Activated CD4-positive, alpha-beta T cell treated with anti-CD3 and anti-CD28 coated beads for 36 hours (primary cell): ENCODE data around the gene S100A4. TPM values are rescaled to one million over a fixed set of nuclear protein-coding genes. Genes with fewer than 3 reads are reported as not detected.
"Not testable (repeated sequence)": the region's sequence is repeated elsewhere in the genome, so short reads cannot be mapped to it uniquely, and the experiment has no call there.

Experiments
- ATAC-seq: fragments of 200-7000 bp; cut with Tn5 transposase; one replicate; pipeline ENCODE4 v1.10.0; 2021; ENCODE audit warnings: mild to moderate bottlenecking, moderate library complexity
- CTCF ChIA-PET: fragments of 350-600 bp; sonication (Branson Sonifier 250); formaldehyde crosslinking; loops from one replicate; lab custom pipeline; 2021; ENCODE audit warnings: antibody characterized with exemption; lab: Charles Lee
- POLR2A ChIA-PET: fragments of 350-600 bp; sonication (Branson Sonifier 250); formaldehyde crosslinking; loops from one replicate; lab custom pipeline; 2021; ENCODE audit warnings: antibody characterized with exemption, inconsistent platforms; lab: Charles Lee
- DNase-seq: peaks from one replicate; pipeline ENCODE4 v3.0.0-alpha.2; 2020
- H3K27ac Mint-ChIP-seq: one replicate; pipeline ENCODE4 v1.8.0; 2021; ENCODE audit warnings: mixed read lengths
- H3K27me3 Mint-ChIP-seq: one replicate; pipeline ENCODE4 v1.8.0; 2021; ENCODE audit warnings: mixed read lengths
- H3K36me3 Mint-ChIP-seq: one replicate; pipeline ENCODE4 v1.8.0; 2021; ENCODE audit warnings: low read depth, mixed read lengths
- H3K4me1 Mint-ChIP-seq: one replicate; pipeline ENCODE4 v1.8.0; 2021; ENCODE audit warnings: mixed read lengths
- H3K4me3 Mint-ChIP-seq: one replicate; pipeline ENCODE4 v1.8.0; 2021; ENCODE audit warnings: mild to moderate bottlenecking, moderate library complexity, mixed read lengths
- H3K9me3 Mint-ChIP-seq: one replicate; pipeline ENCODE4 v1.8.0; 2021; ENCODE audit warnings: low read depth, mixed read lengths
- intact Hi-C, 2 experiments: fragments of 100-400 bp; cut with DNase I in 1 of 2; cut with micrococcal nuclease in 1 of 2; formaldehyde crosslinking; loops; one replicate each; pipeline versions ENCODE4 v1.14.2 to v1.15.1; 2022 to 2024; cut with DNase I, micrococcal nuclease
- total RNA-seq, 2 experiments: library from RNA; stranded (reverse); gene quantifications; one replicate each; pipeline ENCODE4 v1.2.3, GENCODE V29; 2021

S100A4 gene
- 100 to 1,000 TPM in 1 of 2 experiments, 10 to 100 TPM in 1; 84.8 to 166 TPM for total RNA-seq

DNA sequence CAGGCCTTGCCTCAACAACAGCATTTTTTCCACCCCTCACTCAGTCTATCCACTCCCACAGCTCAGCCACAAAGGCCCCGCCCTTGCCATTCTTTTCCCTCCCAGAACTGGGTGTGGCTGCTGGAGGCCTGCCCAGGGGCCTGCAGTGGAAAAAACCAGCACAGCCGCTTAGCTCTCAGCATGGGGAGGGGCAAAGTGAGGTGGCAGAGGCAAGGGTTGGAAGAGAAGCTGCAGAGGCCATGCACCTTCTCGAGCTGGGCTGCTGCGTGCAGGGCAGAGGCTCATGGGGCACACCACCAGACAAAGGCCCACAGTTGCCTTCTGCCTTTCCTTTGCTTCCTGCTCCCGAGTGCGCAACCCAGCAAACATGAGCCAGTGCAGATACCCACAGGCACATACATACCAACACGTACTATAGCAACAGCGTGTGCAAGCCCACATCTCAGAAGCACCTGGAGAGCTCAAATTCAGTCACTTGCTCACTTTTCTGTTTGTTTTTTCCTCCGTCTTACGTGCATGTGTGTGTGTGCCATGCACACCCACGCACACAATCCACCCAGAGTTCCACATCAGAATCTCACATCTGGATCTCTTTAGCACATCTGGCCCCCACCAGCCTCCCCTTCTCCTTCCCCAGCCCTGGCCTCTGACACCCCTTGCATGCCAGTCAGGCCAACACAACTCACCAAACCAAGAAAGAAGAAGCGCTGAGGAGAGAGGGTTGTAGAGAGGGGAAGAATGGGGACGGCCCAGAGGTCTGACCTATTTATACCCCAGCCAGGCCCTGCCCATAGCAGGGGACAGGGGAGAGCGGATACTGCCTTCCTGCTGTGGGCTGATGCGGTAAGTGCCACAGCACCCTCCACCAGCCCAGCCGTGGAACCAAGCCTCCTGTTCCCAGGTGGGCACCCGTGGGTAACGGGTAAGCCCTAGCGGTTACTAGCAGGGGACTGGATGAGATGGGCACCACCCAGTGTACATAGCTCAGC lies at the start of gene S100A4:
Gene S100A4, minus strand, starts transcription at position 740 of the 989 bp plus-strand sequence. CDS start 1,012 bp downstream, outside the sequence.
- Mint-ChIP-seq H3K27me3 (no peaks in the 10 kb centered on the region), H3K4me1 (peaks cover 70% of the 10 kb centered on the region), H3K4me3 (peak within 1 kb of the TSS; percentile 78), H3K27ac (peak within 1 kb of the TSS; percentile 96), H3K36me3 (peaks cover 24% of the 10 kb centered on the region), H3K9me3 (no peaks in the 10 kb centered on the region)
- DNase-seq (peak; percentile 97), ATAC-seq (peak; percentile 83)
- POLR2A ChIA-PET, result interaction anchor here (0.7 to 2.6 kb wide), 7 partner anchors 10 to 88 kb away, joined by 3 to 19 read pairs (median 7); partner anchors contain the start of genes CHTOP and S100A6
- intact Hi-C loops, result loop anchor here (1.0 to 5.0 kb wide), 6 partner anchors 10 to 1062 kb away; partner anchors contain the start of genes S100A6 (in 2 of the 2), ADAR (in 1 of the 2) and CHTOP (in 1 of the 2)
- CTCF ChIA-PET, result interaction anchor here (0.5 to 4.0 kb wide), 11 partner anchors 12 to 233 kb away, joined by 3 to 63 read pairs (median 4); partner anchors contain the start of gene S100A6

DNA sequence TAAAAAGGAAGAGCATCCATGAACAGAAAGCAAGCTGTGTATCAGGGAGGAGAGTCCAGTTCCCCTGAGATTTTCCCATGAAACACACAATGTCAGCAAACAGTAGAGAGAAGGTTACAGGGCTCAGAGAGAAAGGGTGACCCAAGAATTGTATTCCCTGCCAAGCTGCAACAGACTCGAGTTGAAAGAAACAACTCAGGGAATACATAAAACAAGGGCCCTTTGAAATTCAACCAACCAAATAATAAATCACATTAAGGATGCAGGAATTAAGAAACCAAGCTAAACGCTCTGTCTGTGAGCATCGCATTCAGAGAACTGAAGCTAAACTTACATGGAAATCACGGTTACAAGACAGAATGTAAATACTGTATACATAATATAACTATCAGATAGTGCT lies 47.1 kb upstream of the S100A4 start:
- H3K27ac Mint-ChIP-seq, result no peak overlapping the region
- intact Hi-C loops, result no loop called here
- DNase-seq, result no peak
- no peak overlapping the region for H3K4me3 Mint-ChIP-seq
- H3K36me3 Mint-ChIP-seq, result no peaks in the 10 kb centered on the region
- H3K4me1 Mint-ChIP-seq, result peaks cover 9% of the 10 kb centered on the region
- ChIA-PET POLR2A (no interaction called here), CTCF (interaction anchor here (1.1 to 1.4 kb wide), 5 partner anchors 11 to 90 kb away, joined by 3 to 6 read pairs (median 5); no protein-coding TSS in a partner anchor)
- no peaks in the 10 kb centered on the region for H3K9me3 Mint-ChIP-seq
- H3K27me3 Mint-ChIP-seq, result no peaks in the 10 kb centered on the region
- no peak for ATAC-seq

GRCh38 chr1:153588482-153588881 lies 42.9 kb upstream of the S100A4 start:
- H3K27ac Mint-ChIP-seq, result no peak overlapping the region
- H3K9me3 Mint-ChIP-seq, result no peaks in the 10 kb centered on the region
- H3K27me3 Mint-ChIP-seq, result peaks cover 9% of the 10 kb centered on the region
- no peaks in the 10 kb centered on the region for H3K36me3 Mint-ChIP-seq
- intact Hi-C loops, result no loop called here
- DNase-seq (no peak), ATAC-seq (no peak)
- H3K4me1 Mint-ChIP-seq, result no peaks in the 10 kb centered on the region
- no peak overlapping the region for H3K4me3 Mint-ChIP-seq
- POLR2A ChIA-PET, result no interaction called here
- CTCF ChIA-PET, result interaction anchor here (0.7 kb wide), 1 partner anchor 106 kb away, joined by 3 read pairs; no protein-coding TSS in a partner anchor

- H3K36me3 Mint-ChIP-seq, H3K4me3 Mint-ChIP-seq, ATAC-seq, DNase-seq, POLR2A ChIA-PET, H3K9me3 Mint-ChIP-seq, H3K27me3 Mint-ChIP-seq, H3K4me1 Mint-ChIP-seq, intact Hi-C loops, H3K27ac Mint-ChIP-seq: not testable (repeated sequence)
- CTCF ChIA-PET, result interaction anchor here (0.7 kb wide), 1 partner anchor 106 kb away, joined by 3 read pairs; no protein-coding TSS in a partner anchor
Measured at GRCh38 chr1:153588033-153588432, 42.4 kb upstream of the S100A4 start.

- ATAC-seq (no peak), DNase-seq (no peak)
- Mint-ChIP-seq H3K9me3 (no peaks in the 10 kb centered on the region), H3K27me3 (peaks cover 9% of the 10 kb centered on the region), H3K36me3 (no peaks in the 10 kb centered on the region), H3K4me3 (no peak overlapping the region), H3K4me1 (no peaks in the 10 kb centered on the region), H3K27ac (no peak overlapping the region)
- ChIA-PET CTCF (interaction anchor here (0.7 to 1.6 kb wide), 3 partner anchors 20 to 53 kb away, joined by 3 to 4 read pairs (median 3); no protein-coding TSS in a partner anchor), POLR2A (no interaction called here)
- intact Hi-C loops, result no loop called here
Measured at GRCh38 chr1:153587314-153587713, 41.7 kb upstream of the S100A4 start.

- ATAC-seq, result no peak
- ChIA-PET CTCF (interaction anchor here (1.1 to 1.6 kb wide), 3 partner anchors 16 to 52 kb away, joined by 3 to 4 read pairs (median 3); no protein-coding TSS in a partner anchor), POLR2A (no interaction called here)
- no peak overlapping the region for H3K4me3 Mint-ChIP-seq
- DNase-seq, result no peak
- H3K27ac Mint-ChIP-seq, result no peak overlapping the region
- no peaks in the 10 kb centered on the region for H3K9me3 Mint-ChIP-seq
- H3K36me3 Mint-ChIP-seq, result no peaks in the 10 kb centered on the region
- H3K27me3 Mint-ChIP-seq, result peaks cover 9% of the 10 kb centered on the region
- H3K4me1 Mint-ChIP-seq, result no peaks in the 10 kb centered on the region
- intact Hi-C loops, result no loop called here
Measured at GRCh38 chr1:153586347-153586746, 40.7 kb upstream of the S100A4 start.

DNA sequence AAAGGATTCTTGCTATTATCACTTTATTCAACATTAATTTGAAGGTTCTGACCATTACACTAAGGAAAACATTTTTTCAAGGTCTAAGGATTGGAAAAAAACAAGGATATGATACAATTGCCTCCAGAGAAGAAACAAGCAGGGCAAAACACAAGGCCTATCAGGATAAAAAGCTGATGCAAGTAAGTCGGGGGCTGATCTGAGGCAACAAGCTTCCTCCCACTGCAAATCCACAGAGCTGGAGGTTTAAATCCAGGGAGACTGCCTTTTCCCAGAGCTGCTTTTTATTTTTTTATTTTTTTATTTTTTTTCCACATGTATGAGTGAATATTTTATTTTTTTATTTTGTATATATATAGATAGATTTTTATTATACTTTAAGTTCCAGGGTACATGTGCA lies 39.4 kb upstream of the S100A4 start:
- no peaks in the 10 kb centered on the region for H3K9me3 Mint-ChIP-seq
- ATAC-seq (no peak), DNase-seq (no peak)
- ChIA-PET CTCF (interaction anchor here (0.8 to 1.5 kb wide), 4 partner anchors 14 to 167 kb away, joined by 3 to 4 read pairs (median 4); no protein-coding TSS in a partner anchor), POLR2A (no interaction called here)
- intact Hi-C loops, result no loop called here
- no peaks in the 10 kb centered on the region for H3K4me1 Mint-ChIP-seq
- H3K4me3 Mint-ChIP-seq, result no peak overlapping the region
- H3K27ac Mint-ChIP-seq, result no peak overlapping the region
- no peaks in the 10 kb centered on the region for H3K36me3 Mint-ChIP-seq
- H3K27me3 Mint-ChIP-seq, result peaks cover 9% of the 10 kb centered on the region

DNA sequence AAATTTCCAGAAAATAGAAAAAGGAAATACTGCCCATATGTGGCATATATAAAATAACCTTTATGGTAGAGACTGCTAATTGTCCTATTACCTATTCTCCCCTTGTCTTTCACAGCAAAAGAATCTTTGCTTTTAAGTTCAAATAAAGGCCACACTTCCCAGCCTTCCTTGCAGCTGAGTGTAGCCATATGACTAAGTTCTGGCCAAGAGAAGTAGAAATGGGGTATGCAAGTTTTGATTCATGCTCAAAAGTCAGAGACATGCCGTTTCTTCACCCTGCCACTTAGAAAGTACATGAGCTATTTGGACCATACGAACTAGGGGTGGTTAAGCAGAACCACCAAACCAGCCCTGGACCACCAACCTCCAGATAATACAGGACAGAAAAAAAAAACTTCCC lies 38.4 kb upstream of the S100A4 start:
- H3K27ac Mint-ChIP-seq, result no peak overlapping the region
- peaks cover 13% of the 10 kb centered on the region for H3K27me3 Mint-ChIP-seq
- no peaks in the 10 kb centered on the region for H3K4me1 Mint-ChIP-seq
- ChIA-PET CTCF (interaction anchor here (1.2 to 1.5 kb wide), 2 partner anchors 52 to 168 kb away, joined by 4 read pairs; no protein-coding TSS in a partner anchor), POLR2A (no interaction called here)
- no peak overlapping the region for H3K4me3 Mint-ChIP-seq
- no peaks in the 10 kb centered on the region for H3K36me3 Mint-ChIP-seq
- DNase-seq, result no peak
- no peaks in the 10 kb centered on the region for H3K9me3 Mint-ChIP-seq
- intact Hi-C loops, result no loop called here
- no peak for ATAC-seq

GRCh38 chr1:153583514-153583913 lies 37.9 kb upstream of the S100A4 start:
- H3K4me3 Mint-ChIP-seq, CTCF ChIA-PET, DNase-seq, H3K27ac Mint-ChIP-seq, ATAC-seq, POLR2A ChIA-PET, H3K4me1 Mint-ChIP-seq, H3K36me3 Mint-ChIP-seq, intact Hi-C loops, H3K9me3 Mint-ChIP-seq: not testable (repeated sequence)
- peaks cover 18% of the 10 kb centered on the region for H3K27me3 Mint-ChIP-seq

DNA sequence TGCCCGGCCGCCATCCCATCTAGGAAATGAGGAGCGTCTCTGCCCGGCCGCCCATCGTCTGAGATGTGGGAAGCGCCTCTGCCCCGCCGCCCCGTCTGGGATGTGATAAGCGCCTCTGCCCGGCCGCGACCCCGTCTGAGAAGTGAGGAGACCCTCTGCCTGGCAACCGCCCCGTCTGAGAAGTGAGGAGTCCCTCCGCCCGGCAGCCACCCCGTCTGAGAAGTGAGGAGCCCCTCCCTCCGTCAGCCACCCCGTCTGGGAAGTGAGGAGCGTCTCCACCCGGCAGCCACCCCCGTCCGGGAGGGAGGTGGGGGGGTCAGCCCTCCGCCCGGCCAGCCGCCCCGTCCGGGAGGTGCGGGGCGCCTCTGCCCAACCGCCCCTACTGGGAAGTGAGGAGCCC lies 37.2 kb upstream of the S100A4 start:
- CTCF ChIA-PET, result interaction anchor here (1.0 kb wide), 1 partner anchor 89 kb away, joined by 3 read pairs; no protein-coding TSS in a partner anchor
- not testable (repeated sequence) for ATAC-seq

DNA sequence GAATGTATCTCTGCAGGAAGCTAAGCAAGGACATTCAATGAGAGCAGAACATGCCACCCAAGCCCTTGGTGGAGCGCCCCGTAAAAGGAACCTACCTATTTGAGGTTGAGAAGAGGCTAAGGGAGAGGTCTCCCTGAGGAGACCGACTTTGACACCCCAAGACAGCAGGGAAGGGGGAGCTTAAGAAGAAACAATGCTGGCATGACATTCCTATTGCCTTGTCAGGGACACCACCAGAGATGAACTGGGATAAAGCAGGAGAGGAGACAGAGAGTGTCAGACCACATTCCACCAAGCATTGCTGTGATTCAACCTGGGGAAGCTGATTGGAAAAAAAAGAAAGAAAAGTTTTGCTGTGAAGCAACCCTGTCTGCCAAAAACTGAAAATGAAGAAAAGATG lies 33.3 kb upstream of the S100A4 start:
- ChIA-PET POLR2A (no interaction called here), CTCF (interaction anchor here (2.2 kb wide), 1 partner anchor 39 kb away, joined by 8 read pairs; no protein-coding TSS in a partner anchor)
- Mint-ChIP-seq H3K27me3 (peaks cover 20% of the 10 kb centered on the region), H3K36me3 (no peaks in the 10 kb centered on the region), H3K4me1 (no peaks in the 10 kb centered on the region), H3K27ac (no peak overlapping the region), H3K9me3 (no peaks in the 10 kb centered on the region), H3K4me3 (no peak overlapping the region)
- ATAC-seq, result no peak
- intact Hi-C loops, result loop anchor here in 1 of 2 experiments (10.0 kb wide), 1 partner anchor 386 kb away; the partner anchor contains the start of genes CREB3L4 and SLC39A1
- DNase-seq, result no peak

More for the DNA sequence above, 37.2 kb upstream of the S100A4 start:
- H3K4me3 Mint-ChIP-seq, H3K36me3 Mint-ChIP-seq, DNase-seq, intact Hi-C loops, H3K4me1 Mint-ChIP-seq, H3K27ac Mint-ChIP-seq, H3K9me3 Mint-ChIP-seq, POLR2A ChIA-PET: not testable (repeated sequence)
- H3K27me3 Mint-ChIP-seq, result peaks cover 25% of the 10 kb centered on the region
